Epithelial cell of esophagus (primary cell): ENCODE results near the gene ZNF335.

Experiments
- DNase-seq: peaks from one replicate; pipeline ENCODE4 v3.0.0; 2010; ENCODE audit warnings: low read depth
- H3K4me3 ChIP-seq: 2 replicates; pipeline ENCODE4 v1.5.1; 2011; ENCODE audit warnings: mild to moderate bottlenecking, low read length, control low read depth
- CTCF ChIP-seq: IDR thresholded peaks from 2 replicates; pipeline ENCODE4 v1.5.1; 2011; ENCODE audit warnings: low read depth, mild to moderate bottlenecking, low read length, control low read depth, inconsistent platforms; ENCODE audit not compliant: insufficient read depth; ENCODE audit errors: missing control alignments

ZNF335 gene

GRCh38 chr20:45943613-45944012 is 28.4 kb downstream of the ZNF335 start:
- DNase-seq = no peak
- H3K4me3 ChIP-seq = no peak overlapping the region
- no peak for TF ChIP-seq CTCF

GRCh38 chr20:45940469-45940868 is 31.5 kb downstream of the ZNF335 start:
- no peak for DNase-seq
- no peak for TF ChIP-seq CTCF

GRCh38 chr20:45940053-45940452 is 31.9 kb downstream of the ZNF335 start:
- TF ChIP-seq CTCF = no peak
- H3K4me3 ChIP-seq = no peak overlapping the region
- DNase-seq = peak; percentile 41

More at GRCh38 chr20:45940469-45940868, 31.5 kb downstream of the ZNF335 start:
- no peak overlapping the region for H3K4me3 ChIP-seq

GRCh38 chr20:45938727-45939438 is 33.1 kb downstream of the ZNF335 start:
- no peak for TF ChIP-seq CTCF
- DNase-seq = no peak
- H3K4me3 ChIP-seq = no peak overlapping the region

- TF ChIP-seq CTCF = no peak
- DNase-seq = no peak
- no peak overlapping the region for H3K4me3 ChIP-seq
These were observed 34.2 kb downstream of the ZNF335 start for GRCh38 chr20:45937765-45938164.

- DNase-seq = no peak
- no peak for TF ChIP-seq CTCF
- H3K4me3 ChIP-seq = peak overlapping the region; percentile 95
These were observed 36.5 kb downstream of the ZNF335 start for GRCh38 chr20:45935416-45936046.
